ENCODE measurements around the gene MNX1. TPM values are rescaled to one million over a fixed set of nuclear protein-coding genes. Genes with fewer than 3 reads are reported as not detected.

Gene MNX1
- total and polyA plus RNA-seq, 9 of the 15 experiments (the other 6 are each of a cell fraction or from before 2014, with no cell fraction given), result 0.15 to 8.0 (median 1.4) TPM

GRCh38 chr7:156979711-156980110 lies 30.8 kb downstream of the MNX1 start (continued):
- TF ChIP-seq CXXC5 (CRISPR knock-in tag; IDR thresholded peaks at IDR 0.05) (no peak), ZNF655 (CRISPR knock-in tag; IDR thresholded peaks at IDR 0.05) (no peak), ZMIZ1 (IDR thresholded peaks at IDR 0.05; ENCODE audit: low read depth in 2 of 2, low read length in 2 of 2) (no peak), CEBPZ (IDR thresholded peaks at IDR 0.05; ENCODE audit: borderline replicate concordance, low read depth, low read length) (no peak), ILK (tag; IDR thresholded peaks at IDR 0.05; ENCODE audit: borderline replicate concordance, low read depth) (no peak), NR4A1 (CRISPR knock-in tag; IDR thresholded peaks at IDR 0.05) (no peak), NR4A1 (tag; IDR thresholded peaks at IDR 0.05) (no peak), RNF219 (CRISPR knock-in tag; IDR thresholded peaks at IDR 0.05) (no peak), HDAC6 (IDR thresholded peaks at IDR 0.05; ENCODE audit: low read depth, low read length) (no peak), HEY1 (CRISPR knock-in tag; IDR thresholded peaks at IDR 0.05; ENCODE audit: borderline replicate concordance) (no peak), DMBX1 (CRISPR knock-in tag; IDR thresholded peaks at IDR 0.05; ENCODE audit: borderline replicate concordance) (no peak), ZBTB33 (CRISPR knock-in tag; IDR thresholded peaks at IDR 0.05) (no peak), ZFP30 (CRISPR knock-in tag; IDR thresholded peaks at IDR 0.05; ENCODE audit: borderline replicate concordance) (no peak), BRF1 (IDR thresholded peaks at IDR 0.05; ENCODE audit: borderline replicate concordance, extremely low read depth, insufficient read length) (no peak)
